Peyer's patch (tissue), 4 donors: Measurements from ENCODE around the gene KRT7.

Source experiments
- POLR2A ChIP-seq, 2 donors: fragments of 450-650 bp; IDR thresholded peaks; one replicate each; pipeline ENCODE4 v1.5.1; 2017; ENCODE audit warnings: antibody characterized with exemption in 2 of 2, mild to moderate bottlenecking in 2 of 2, moderate library complexity in 2 of 2
- TF ChIP-seq, protein P1 (sequence below), 6 experiments: fragments of 450-650 bp in 4 of 6; fragments of 200-600 bp in 2 of 6; sonication (generic) in 1 of 6; IDR thresholded peaks; one replicate each; pipeline ENCODE4 v1.5.1; 2017 to 2019; ENCODE audit warnings: antibody characterized with exemption in 6 of 6, mild to moderate bottlenecking in 3 of 6, moderate library complexity in 1 of 6

DNA sequence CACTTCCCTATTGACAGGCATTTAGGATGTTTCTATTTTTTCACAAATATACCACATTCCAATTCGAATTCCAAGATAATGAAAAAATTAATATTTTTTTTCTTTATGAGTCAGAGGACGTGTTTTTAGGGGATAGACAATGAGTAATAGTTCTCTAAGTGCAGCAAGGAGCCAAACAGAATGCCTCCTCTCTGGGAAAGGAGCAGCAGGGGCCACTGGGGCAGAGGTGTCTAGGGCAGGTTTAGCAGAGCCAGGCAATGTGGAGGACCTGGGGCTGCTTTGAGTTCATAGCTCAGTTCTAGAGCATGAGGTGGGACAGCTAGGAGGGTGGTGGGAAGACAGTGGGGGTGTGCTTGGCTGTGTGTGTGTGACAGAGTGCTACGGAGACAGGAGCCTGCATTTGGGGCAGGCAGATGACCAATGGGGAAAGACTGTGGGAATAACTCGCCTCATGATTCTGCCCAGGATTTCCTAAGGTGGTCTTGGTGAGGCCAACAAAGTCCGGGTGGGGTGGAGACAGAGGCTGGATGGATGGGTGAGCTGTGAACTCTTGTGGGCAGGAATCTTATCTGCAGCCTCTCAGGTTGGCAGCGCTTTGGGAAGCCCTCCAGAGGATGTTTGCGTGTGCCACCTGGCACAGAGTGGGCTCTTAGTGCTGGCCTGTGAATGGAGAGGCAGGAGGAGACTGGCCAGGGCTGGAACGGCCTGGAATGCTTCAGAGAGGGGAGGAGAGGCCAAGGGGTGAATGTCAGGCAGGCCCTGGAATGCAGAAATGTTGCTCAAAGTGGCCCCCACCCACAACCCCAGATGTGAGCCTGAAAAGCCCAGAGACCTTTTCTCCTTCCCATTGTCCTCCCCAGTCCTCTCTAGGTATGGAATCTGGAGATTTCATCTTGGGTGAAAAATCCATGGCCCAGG lies 2.4 kb upstream of the KRT7 start:
- TF ChIP-seq, protein P1, sequence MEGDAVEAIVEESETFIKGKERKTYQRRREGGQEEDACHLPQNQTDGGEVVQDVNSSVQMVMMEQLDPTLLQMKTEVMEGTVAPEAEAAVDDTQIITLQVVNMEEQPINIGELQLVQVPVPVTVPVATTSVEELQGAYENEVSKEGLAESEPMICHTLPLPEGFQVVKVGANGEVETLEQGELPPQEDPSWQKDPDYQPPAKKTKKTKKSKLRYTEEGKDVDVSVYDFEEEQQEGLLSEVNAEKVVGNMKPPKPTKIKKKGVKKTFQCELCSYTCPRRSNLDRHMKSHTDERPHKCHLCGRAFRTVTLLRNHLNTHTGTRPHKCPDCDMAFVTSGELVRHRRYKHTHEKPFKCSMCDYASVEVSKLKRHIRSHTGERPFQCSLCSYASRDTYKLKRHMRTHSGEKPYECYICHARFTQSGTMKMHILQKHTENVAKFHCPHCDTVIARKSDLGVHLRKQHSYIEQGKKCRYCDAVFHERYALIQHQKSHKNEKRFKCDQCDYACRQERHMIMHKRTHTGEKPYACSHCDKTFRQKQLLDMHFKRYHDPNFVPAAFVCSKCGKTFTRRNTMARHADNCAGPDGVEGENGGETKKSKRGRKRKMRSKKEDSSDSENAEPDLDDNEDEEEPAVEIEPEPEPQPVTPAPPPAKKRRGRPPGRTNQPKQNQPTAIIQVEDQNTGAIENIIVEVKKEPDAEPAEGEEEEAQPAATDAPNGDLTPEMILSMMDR (IDR thresholded peaks at IDR 0.05), result no peak
- TF ChIP-seq POLR2A (IDR thresholded peaks at IDR 0.05), result no peak
